Liver (tissue), 9 donors: Measurements from ENCODE around the gene ABHD8. TPM values are rescaled to one million over a fixed set of nuclear protein-coding genes. Genes with fewer than 3 reads are reported as not detected.

ENCODE experiments used
- DNase-seq: peaks from one replicate; pipeline ENCODE4 v3.0.0-alpha.2; 2017; ENCODE audit warnings: low spot score
- H3K27ac ChIP-seq, 2 donors: one replicate each; pipeline ENCODE4 v1.7.0; 2013; ENCODE audit warnings: inconsistent platforms in 2 of 2, low read length in 2 of 2, control low read depth in 1 of 2, low read depth in 1 of 2, mild to moderate bottlenecking in 1 of 2
- H3K27me3 ChIP-seq, 4 donors: one replicate each; pipeline versions ENCODE4 v1.6.1 to v1.7.0; 2013; ENCODE audit warnings: low read length in 3 of 4, inconsistent platforms in 1 of 4, mild to moderate bottlenecking in 1 of 4, moderate library complexity in 1 of 4; ENCODE audit not compliant: control insufficient read depth in 4 of 4, insufficient read depth in 4 of 4
- H3K36me3 ChIP-seq, 4 donors: one replicate each; pipeline versions ENCODE4 v1.6.1 to v1.7.0; 2013; ENCODE audit warnings: low read length in 3 of 4, mild to moderate bottlenecking in 3 of 4, low read depth in 1 of 4, moderate library complexity in 1 of 4; ENCODE audit not compliant: control insufficient read depth in 4 of 4, insufficient read depth in 3 of 4
- H3K4me1 ChIP-seq, 4 donors: one replicate each; pipeline versions ENCODE4 v1.6.1 to v1.7.0; 2013; ENCODE audit warnings: low read length in 3 of 4, mild to moderate bottlenecking in 3 of 4, moderate library complexity in 1 of 4; ENCODE audit not compliant: control insufficient read depth in 4 of 4, insufficient read depth in 4 of 4
- H3K4me3 ChIP-seq, 3 donors: one replicate each; pipeline versions ENCODE4 v1.6.1 to v1.7.0; 2013; ENCODE audit warnings: low read length in 3 of 3, control low read depth in 1 of 3, low read depth in 1 of 3, mild to moderate bottlenecking in 1 of 3
- H3K9ac ChIP-seq, 2 donors: one replicate each; pipeline ENCODE4 v1.7.0; 2013; ENCODE audit warnings: low read length in 2 of 2, mild to moderate bottlenecking in 2 of 2, moderate library complexity in 2 of 2, control low read depth in 1 of 2, low read depth in 1 of 2
- H3K9me3 ChIP-seq, 4 donors: one replicate each; pipeline versions ENCODE4 v1.6.1 to v1.7.0; 2013; ENCODE audit warnings: low read length in 3 of 4; ENCODE audit not compliant: control insufficient read depth in 4 of 4
- EGR1 ChIP-seq, 2 donors: IDR thresholded peaks; 2 replicates each; pipeline ENCODE4 v1.6.1; 2016 to 2018; ENCODE audit warnings: antibody characterized with exemption in 2 of 2, low read depth in 2 of 2
- FOXA1 ChIP-seq: IDR thresholded peaks from 2 replicates; pipeline ENCODE4 v1.6.1; 2016; ENCODE audit warnings: antibody characterized with exemption
- FOXA2 ChIP-seq: IDR thresholded peaks from 2 replicates; pipeline ENCODE4 v1.6.1; 2016; ENCODE audit warnings: antibody characterized with exemption
- GABPA ChIP-seq, 2 donors: IDR thresholded peaks in 1 of 2; conservative IDR thresholded peaks in 1 of 2; 2 replicates each; pipeline ENCODE4 v1.6.1; 2016; ENCODE audit warnings: antibody characterized with exemption in 2 of 2, mild to moderate bottlenecking in 1 of 2, moderate library complexity in 1 of 2
- HNF4A ChIP-seq, 2 donors: conservative IDR thresholded peaks; 2 replicates each; pipeline ENCODE4 v1.6.1; 2016; ENCODE audit warnings: antibody characterized with exemption in 2 of 2, mild to moderate bottlenecking in 2 of 2
- HNF4G ChIP-seq: IDR thresholded peaks from 2 replicates; pipeline ENCODE4 v1.6.1; 2016; ENCODE audit warnings: antibody characterized with exemption
- JUND ChIP-seq, 2 donors: IDR thresholded peaks; 2 replicates each; pipeline ENCODE4 v1.6.1; 2016; ENCODE audit warnings: antibody characterized with exemption in 2 of 2
- NR2F2 ChIP-seq: IDR thresholded peaks from 2 replicates; pipeline ENCODE4 v1.6.1; 2016; ENCODE audit warnings: antibody characterized with exemption
- RAD21 ChIP-seq, 2 donors: IDR thresholded peaks; 2 replicates each; pipeline ENCODE4 v1.6.1; 2016; ENCODE audit warnings: antibody characterized with exemption in 2 of 2, mild to moderate bottlenecking in 2 of 2
- RXRA ChIP-seq, 2 donors: IDR thresholded peaks; 2 replicates each; pipeline ENCODE4 v1.6.1; 2017 to 2018; ENCODE audit warnings: antibody characterized with exemption in 2 of 2, mild to moderate bottlenecking in 1 of 2
- SP1 ChIP-seq: IDR thresholded peaks from 2 replicates; pipeline ENCODE4 v1.6.1; 2018; ENCODE audit warnings: antibody characterized with exemption, mild to moderate bottlenecking
- TAF1 ChIP-seq: conservative IDR thresholded peaks from 2 replicates; pipeline ENCODE4 v1.6.1; 2016; ENCODE audit warnings: antibody characterized with exemption, mild to moderate bottlenecking
- YY1 ChIP-seq: IDR thresholded peaks from 2 replicates; pipeline ENCODE4 v1.6.1; 2016; ENCODE audit warnings: antibody characterized with exemption, mild to moderate bottlenecking
- WGBS: extraction: QIAGEN DNeasy Blood & Tissue Kit; methylation state at CpG from one replicate; pipeline ENCODE4 v1.1.7; 2013; 5-methylcytosine and 5-hydroxymethylcytosine counted together
- polyA plus RNA-seq, 2 donors: library from polyadenylated mRNA; stranded (reverse) in 1 of 2; unstranded in 1 of 2; fragments of 200-250 nt in 1 of 2; fragments of >200 nt in 1 of 2; fragmentation: Nextera tagmentation in 1 of 2; extraction: Ambion mirVana in 1 of 2; gene quantifications; one replicate each; pipeline versions ENCODE4 v1.2.1 to v1.2.3, GENCODE V29; 2013 to 2015
- total RNA-seq, 2 donors: library from RNA; depleted of rRNA; stranded (reverse); fragments of >200 nt; gene quantifications; one replicate each; pipeline ENCODE4 v1.2.3, GENCODE V29; 2014
- TF ChIP-seq, protein P1 (sequence below): IDR thresholded peaks from 2 replicates; pipeline ENCODE4 v1.6.1; 2016; ENCODE audit warnings: antibody characterized with exemption
- TF ChIP-seq, protein P2 (sequence below): fragments of 150-350 bp; IDR thresholded peaks from 2 replicates; pipeline ENCODE4 v1.5.1; 2017; ENCODE audit warnings: improper control_type of control experiment, low read depth, low read length; ENCODE audit not compliant: missing input control
- TF ChIP-seq, protein P3 (sequence below): IDR thresholded peaks from 2 replicates; pipeline ENCODE4 v1.6.1; 2016; ENCODE audit warnings: antibody characterized with exemption, mild to moderate bottlenecking
- TF ChIP-seq, protein P4 (sequence below): IDR thresholded peaks from 2 replicates; pipeline ENCODE4 v1.6.1; 2016; ENCODE audit warnings: antibody characterized with exemption
- TF ChIP-seq, protein P5 (sequence below): IDR thresholded peaks from 2 replicates; pipeline ENCODE4 v1.6.1; 2016; ENCODE audit warnings: antibody characterized with exemption
- donor health status: healthy.
- donor health status: healthy.
- donor health status: healthy.
- donor health status: healthy.
- donor health status: healthy.

The ABHD8 gene
- total and polyA plus RNA-seq, 4 donors: 6.3 to 26.9 (median 14.4) TPM

DNA sequence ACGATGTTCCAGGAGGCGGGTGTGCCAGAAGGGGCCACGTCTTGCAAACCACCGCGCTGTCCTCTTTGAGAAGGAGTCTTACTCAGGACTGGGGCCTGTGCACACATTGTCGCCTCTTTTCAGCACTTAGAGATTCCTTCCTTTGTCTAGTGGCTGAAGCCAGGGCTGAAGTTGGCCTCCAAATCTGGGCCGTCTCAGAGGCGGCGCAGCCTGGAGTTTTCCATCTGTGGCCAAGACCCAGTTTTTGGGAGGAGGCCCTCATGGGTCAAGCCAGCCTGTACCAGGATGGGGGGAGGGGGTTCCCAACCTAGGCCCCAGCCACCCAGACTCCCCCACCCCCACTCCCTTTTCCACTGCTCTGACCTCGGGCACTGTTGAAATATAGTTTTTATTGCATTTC lies 19.6 kb upstream of the ABHD8 start:
- H3K4me3 ChIP-seq: no peak overlapping the region
- 86% methylated on average over 10 of the region's 10 CpGs for WGBS
- no peak for DNase-seq
- no peak overlapping the region for H3K27ac ChIP-seq
- H3K27me3 ChIP-seq: no peaks in the 10 kb centered on the region
- TF ChIP-seq TAF1 (no peak), RAD21 (IDR thresholded peaks at IDR 0.05) (no peak), EGR1 (IDR thresholded peaks at IDR 0.05; ENCODE audit: low read depth in 2 of 2) (no peak), JUND (IDR thresholded peaks at IDR 0.05) (no peak)
- TF ChIP-seq, protein P1, sequence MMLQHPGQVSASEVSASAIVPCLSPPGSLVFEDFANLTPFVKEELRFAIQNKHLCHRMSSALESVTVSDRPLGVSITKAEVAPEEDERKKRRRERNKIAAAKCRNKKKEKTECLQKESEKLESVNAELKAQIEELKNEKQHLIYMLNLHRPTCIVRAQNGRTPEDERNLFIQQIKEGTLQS: no peak
- no peaks in the 10 kb centered on the region for H3K9me3 ChIP-seq
- H3K9ac ChIP-seq: no peak overlapping the region
- peaks cover 1 to 20% (median 14%) of the 10 kb centered on the region in 4 donors for H3K4me1 ChIP-seq
- H3K36me3 ChIP-seq: peaks cover 10 to 27% (median 15%) of the 10 kb centered on the region in 4 donors

DNA sequence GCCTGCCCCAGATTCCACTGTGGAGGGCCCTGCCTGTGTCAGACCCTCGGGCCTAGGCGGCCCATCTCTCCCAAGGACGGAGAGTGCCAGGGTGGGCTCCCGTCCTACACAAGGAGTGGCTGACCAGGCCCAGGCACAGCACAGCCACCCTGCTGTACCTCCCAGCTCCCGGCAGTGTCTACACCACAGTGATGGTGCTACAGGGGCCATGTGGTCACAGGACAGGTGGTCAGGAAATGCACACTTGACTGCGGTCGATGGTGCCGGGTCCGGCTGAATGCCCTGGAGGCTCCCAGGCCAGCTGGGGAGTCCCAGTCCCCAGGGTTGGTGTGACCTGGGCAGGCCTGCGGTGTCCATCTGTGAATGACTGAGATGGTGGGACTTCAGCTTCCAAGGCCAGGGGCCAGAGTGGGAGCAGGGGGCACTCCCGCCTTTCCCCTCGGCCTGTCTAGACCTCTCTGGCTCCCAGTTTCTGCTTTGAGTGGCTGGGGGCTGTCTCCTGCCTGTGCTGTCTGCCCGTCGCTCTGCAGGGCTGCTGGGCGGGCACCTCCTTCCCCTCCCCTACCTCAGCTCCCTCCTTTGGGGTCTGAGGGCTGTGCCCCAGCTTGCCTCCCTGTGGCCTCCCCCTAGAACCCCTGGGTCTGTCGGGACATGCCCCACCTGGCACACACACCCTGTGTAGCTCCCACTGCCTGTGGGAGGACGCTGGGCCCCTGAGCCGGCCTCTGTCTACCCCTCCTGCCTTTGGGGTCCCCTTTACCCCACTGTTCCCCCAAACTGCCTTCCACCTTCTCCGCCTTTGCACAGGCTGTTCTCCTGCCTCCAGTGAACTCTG lies 18.6 kb upstream of the ABHD8 start:
- 96% methylated on average over 19 of the region's 19 CpGs for WGBS
- TF ChIP-seq EGR1 (IDR thresholded peaks at IDR 0.05; ENCODE audit: low read depth in 2 of 2) (no peak), HNF4A (conservative IDR thresholded peaks at IDR 0.05) (no peak), FOXA1 (no peak), YY1 (no peak), NR2F2 (no peak), RAD21 (IDR thresholded peaks at IDR 0.05) (no peak), JUND (IDR thresholded peaks at IDR 0.05) (no peak), GABPA (IDR thresholded peaks at IDR 0.05 in 1 of 2, conservative IDR thresholded peaks at IDR 0.05 in 1 of 2) (no peak), HNF4G (no peak), RXRA (IDR thresholded peaks at IDR 0.05) (no peak), FOXA2 (no peak), SP1 (no peak), TAF1 (no peak)
- TF ChIP-seq, protein P2, sequence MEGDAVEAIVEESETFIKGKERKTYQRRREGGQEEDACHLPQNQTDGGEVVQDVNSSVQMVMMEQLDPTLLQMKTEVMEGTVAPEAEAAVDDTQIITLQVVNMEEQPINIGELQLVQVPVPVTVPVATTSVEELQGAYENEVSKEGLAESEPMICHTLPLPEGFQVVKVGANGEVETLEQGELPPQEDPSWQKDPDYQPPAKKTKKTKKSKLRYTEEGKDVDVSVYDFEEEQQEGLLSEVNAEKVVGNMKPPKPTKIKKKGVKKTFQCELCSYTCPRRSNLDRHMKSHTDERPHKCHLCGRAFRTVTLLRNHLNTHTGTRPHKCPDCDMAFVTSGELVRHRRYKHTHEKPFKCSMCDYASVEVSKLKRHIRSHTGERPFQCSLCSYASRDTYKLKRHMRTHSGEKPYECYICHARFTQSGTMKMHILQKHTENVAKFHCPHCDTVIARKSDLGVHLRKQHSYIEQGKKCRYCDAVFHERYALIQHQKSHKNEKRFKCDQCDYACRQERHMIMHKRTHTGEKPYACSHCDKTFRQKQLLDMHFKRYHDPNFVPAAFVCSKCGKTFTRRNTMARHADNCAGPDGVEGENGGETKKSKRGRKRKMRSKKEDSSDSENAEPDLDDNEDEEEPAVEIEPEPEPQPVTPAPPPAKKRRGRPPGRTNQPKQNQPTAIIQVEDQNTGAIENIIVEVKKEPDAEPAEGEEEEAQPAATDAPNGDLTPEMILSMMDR: no peak
- TF ChIP-seq, protein P3, sequence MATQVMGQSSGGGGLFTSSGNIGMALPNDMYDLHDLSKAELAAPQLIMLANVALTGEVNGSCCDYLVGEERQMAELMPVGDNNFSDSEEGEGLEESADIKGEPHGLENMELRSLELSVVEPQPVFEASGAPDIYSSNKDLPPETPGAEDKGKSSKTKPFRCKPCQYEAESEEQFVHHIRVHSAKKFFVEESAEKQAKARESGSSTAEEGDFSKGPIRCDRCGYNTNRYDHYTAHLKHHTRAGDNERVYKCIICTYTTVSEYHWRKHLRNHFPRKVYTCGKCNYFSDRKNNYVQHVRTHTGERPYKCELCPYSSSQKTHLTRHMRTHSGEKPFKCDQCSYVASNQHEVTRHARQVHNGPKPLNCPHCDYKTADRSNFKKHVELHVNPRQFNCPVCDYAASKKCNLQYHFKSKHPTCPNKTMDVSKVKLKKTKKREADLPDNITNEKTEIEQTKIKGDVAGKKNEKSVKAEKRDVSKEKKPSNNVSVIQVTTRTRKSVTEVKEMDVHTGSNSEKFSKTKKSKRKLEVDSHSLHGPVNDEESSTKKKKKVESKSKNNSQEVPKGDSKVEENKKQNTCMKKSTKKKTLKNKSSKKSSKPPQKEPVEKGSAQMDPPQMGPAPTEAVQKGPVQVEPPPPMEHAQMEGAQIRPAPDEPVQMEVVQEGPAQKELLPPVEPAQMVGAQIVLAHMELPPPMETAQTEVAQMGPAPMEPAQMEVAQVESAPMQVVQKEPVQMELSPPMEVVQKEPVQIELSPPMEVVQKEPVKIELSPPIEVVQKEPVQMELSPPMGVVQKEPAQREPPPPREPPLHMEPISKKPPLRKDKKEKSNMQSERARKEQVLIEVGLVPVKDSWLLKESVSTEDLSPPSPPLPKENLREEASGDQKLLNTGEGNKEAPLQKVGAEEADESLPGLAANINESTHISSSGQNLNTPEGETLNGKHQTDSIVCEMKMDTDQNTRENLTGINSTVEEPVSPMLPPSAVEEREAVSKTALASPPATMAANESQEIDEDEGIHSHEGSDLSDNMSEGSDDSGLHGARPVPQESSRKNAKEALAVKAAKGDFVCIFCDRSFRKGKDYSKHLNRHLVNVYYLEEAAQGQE: no peak
- TF ChIP-seq, protein P4, sequence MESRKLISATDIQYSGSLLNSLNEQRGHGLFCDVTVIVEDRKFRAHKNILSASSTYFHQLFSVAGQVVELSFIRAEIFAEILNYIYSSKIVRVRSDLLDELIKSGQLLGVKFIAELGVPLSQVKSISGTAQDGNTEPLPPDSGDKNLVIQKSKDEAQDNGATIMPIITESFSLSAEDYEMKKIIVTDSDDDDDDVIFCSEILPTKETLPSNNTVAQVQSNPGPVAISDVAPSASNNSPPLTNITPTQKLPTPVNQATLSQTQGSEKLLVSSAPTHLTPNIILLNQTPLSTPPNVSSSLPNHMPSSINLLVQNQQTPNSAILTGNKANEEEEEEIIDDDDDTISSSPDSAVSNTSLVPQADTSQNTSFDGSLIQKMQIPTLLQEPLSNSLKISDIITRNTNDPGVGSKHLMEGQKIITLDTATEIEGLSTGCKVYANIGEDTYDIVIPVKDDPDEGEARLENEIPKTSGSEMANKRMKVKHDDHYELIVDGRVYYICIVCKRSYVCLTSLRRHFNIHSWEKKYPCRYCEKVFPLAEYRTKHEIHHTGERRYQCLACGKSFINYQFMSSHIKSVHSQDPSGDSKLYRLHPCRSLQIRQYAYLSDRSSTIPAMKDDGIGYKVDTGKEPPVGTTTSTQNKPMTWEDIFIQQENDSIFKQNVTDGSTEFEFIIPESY: no peak
- TF ChIP-seq, protein P1: no peak
- TF ChIP-seq, protein P5, sequence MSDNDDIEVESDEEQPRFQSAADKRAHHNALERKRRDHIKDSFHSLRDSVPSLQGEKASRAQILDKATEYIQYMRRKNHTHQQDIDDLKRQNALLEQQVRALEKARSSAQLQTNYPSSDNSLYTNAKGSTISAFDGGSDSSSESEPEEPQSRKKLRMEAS: no peak
- Histone ChIP-seq H3K9ac (no peak overlapping the region), H3K9me3 (no peaks in the 10 kb centered on the region), H3K4me3 (no peak overlapping the region), H3K4me1 (peaks cover 1 to 20% (median 14%) of the 10 kb centered on the region in 4 donors), H3K27me3 (no peaks in the 10 kb centered on the region), H3K27ac (no peak overlapping the region), H3K36me3 (peaks cover 10 to 27% (median 15%) of the 10 kb centered on the region in 4 donors)
- DNase-seq: no peak
